Activated naive CD4-positive, alpha-beta T cell treated with anti-CD3 and anti-CD28 coated beads for 36 hours (primary cell): ENCODE data around the gene PCBD1. TPM values are rescaled to one million over a fixed set of nuclear protein-coding genes. Genes with fewer than 3 reads are reported as not detected.
A peak's percentile ranks its signal among the peaks of the same experiment; 100 is the strongest.

Experiments used
- CTCF ChIA-PET: fragments of 350-600 bp; sonication (Branson Sonifier 250); formaldehyde crosslinking; loops from one replicate; lab custom pipeline; 2021; ENCODE audit warnings: antibody characterized with exemption; lab: Charles Lee
- DNase-seq: peaks from one replicate; pipeline ENCODE4 v3.0.0-alpha.2; 2020
- H3K27ac Mint-ChIP-seq: one replicate; pipeline ENCODE4 v1.8.0; 2021; ENCODE audit warnings: mild to moderate bottlenecking, mixed read lengths
- H3K27me3 Mint-ChIP-seq: one replicate; pipeline ENCODE4 v1.8.0; 2021; ENCODE audit warnings: low read depth, mixed read lengths
- H3K36me3 Mint-ChIP-seq: one replicate; pipeline ENCODE4 v1.8.0; 2021; ENCODE audit warnings: low read depth, mixed read lengths
- H3K4me1 Mint-ChIP-seq: one replicate; pipeline ENCODE4 v1.8.0; 2021; ENCODE audit warnings: low read depth, mixed read lengths
- H3K4me3 Mint-ChIP-seq: one replicate; pipeline ENCODE4 v1.8.0; 2021; ENCODE audit warnings: mild to moderate bottlenecking, moderate library complexity, mixed read lengths
- H3K9me3 Mint-ChIP-seq: one replicate; pipeline ENCODE4 v1.8.0; 2021; ENCODE audit warnings: mixed read lengths
- intact Hi-C: fragments of 100-400 bp; cut with micrococcal nuclease; formaldehyde crosslinking; loops from one replicate; pipeline ENCODE4 v1.15.1; 2023
- total RNA-seq, 2 experiments: library from RNA; stranded (reverse); gene quantifications; one replicate each; pipeline ENCODE4 v1.2.3, GENCODE V29; 2021

The PCBD1 gene
- total RNA-seq, 2 experiments from 2014 or later: 33.0 to 37.2 TPM

GRCh38 chr10:70891627-70892026, 3.3 kb upstream of the PCBD1 start:
- no peaks in the 10 kb centered on the region for H3K36me3 Mint-ChIP-seq

GRCh38 chr10:70890917-70891431, 2.6 kb upstream of the PCBD1 start:
- no peak for DNase-seq
- CTCF ChIA-PET: interaction anchor here (0.6 to 2.3 kb wide), 3 partner anchors 12 to 74 kb away, joined by 3 to 8 read pairs (median 4); no protein-coding TSS in a partner anchor
- no peak overlapping the region for H3K27ac Mint-ChIP-seq
- H3K4me1 Mint-ChIP-seq: peaks cover 6% of the 10 kb centered on the region
- H3K4me3 Mint-ChIP-seq: no peak overlapping the region
- H3K36me3 Mint-ChIP-seq: no peaks in the 10 kb centered on the region
- H3K9me3 Mint-ChIP-seq: no peaks in the 10 kb centered on the region
- intact Hi-C loops: no loop called here
- peaks cover 2% of the 10 kb centered on the region for H3K27me3 Mint-ChIP-seq

More at GRCh38 chr10:70891627-70892026, 3.3 kb upstream of the PCBD1 start:
- peaks cover 6% of the 10 kb centered on the region for H3K4me1 Mint-ChIP-seq
- H3K27ac Mint-ChIP-seq: no peak overlapping the region
- H3K9me3 Mint-ChIP-seq: no peaks in the 10 kb centered on the region
- CTCF ChIA-PET: interaction anchor here (2.3 kb wide), 1 partner anchor 12 kb away, joined by 8 read pairs; no protein-coding TSS in a partner anchor
- intact Hi-C loops: no loop called here
- H3K27me3 Mint-ChIP-seq: peaks cover 2% of the 10 kb centered on the region
- no peak overlapping the region for H3K4me3 Mint-ChIP-seq
- no peak for DNase-seq

DNA sequence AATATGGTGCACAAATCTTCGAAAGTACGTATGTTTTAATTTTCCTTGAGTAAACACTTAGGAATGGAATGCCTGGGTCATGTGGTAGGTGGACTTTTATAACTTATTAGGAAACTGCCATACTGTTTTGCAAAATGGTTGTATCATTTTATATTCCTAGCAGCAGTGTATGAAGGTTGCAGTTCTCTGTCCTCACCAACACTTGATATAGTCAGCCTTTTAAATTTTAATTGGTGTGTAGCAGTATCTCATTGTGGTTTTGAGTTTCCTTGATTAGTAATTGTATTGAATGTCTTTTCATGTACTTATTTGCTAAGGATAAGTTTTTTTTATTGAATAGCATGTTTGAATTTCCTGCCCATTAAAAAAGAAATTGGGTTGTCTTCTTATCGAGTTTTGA, 926 bp upstream of the PCBD1 start:
- CTCF ChIA-PET: interaction anchor here (0.8 to 2.3 kb wide), 3 partner anchors 11 to 131 kb away, joined by 3 to 8 read pairs (median 3); no protein-coding TSS in a partner anchor
- Mint-ChIP-seq H3K36me3 (peaks cover 9% of the 10 kb centered on the region), H3K27ac (no peak overlapping the region), H3K4me3 (peak overlapping the region; percentile 78), H3K27me3 (peaks cover 2% of the 10 kb centered on the region), H3K4me1 (peaks cover 6% of the 10 kb centered on the region), H3K9me3 (no peaks in the 10 kb centered on the region)
- intact Hi-C loops: no loop called here
- DNase-seq: no peak

- H3K27ac Mint-ChIP-seq: no peak overlapping the region
- intact Hi-C loops: no loop called here
- peaks cover 2% of the 10 kb centered on the region for H3K27me3 Mint-ChIP-seq
- H3K9me3 Mint-ChIP-seq: no peaks in the 10 kb centered on the region
- peak overlapping the region; percentile 78 for H3K4me3 Mint-ChIP-seq
- DNase-seq: no peak
- peaks cover 14% of the 10 kb centered on the region for H3K36me3 Mint-ChIP-seq
- CTCF ChIA-PET: interaction anchor here (0.6 to 1.9 kb wide), 5 partner anchors 8 to 442 kb away, joined by 3 to 8 read pairs (median 5); no protein-coding TSS in a partner anchor
- peaks cover 6% of the 10 kb centered on the region for H3K4me1 Mint-ChIP-seq
Measured at GRCh38 chr10:70886921-70887665, 1.3 kb downstream of the PCBD1 start.

DNA sequence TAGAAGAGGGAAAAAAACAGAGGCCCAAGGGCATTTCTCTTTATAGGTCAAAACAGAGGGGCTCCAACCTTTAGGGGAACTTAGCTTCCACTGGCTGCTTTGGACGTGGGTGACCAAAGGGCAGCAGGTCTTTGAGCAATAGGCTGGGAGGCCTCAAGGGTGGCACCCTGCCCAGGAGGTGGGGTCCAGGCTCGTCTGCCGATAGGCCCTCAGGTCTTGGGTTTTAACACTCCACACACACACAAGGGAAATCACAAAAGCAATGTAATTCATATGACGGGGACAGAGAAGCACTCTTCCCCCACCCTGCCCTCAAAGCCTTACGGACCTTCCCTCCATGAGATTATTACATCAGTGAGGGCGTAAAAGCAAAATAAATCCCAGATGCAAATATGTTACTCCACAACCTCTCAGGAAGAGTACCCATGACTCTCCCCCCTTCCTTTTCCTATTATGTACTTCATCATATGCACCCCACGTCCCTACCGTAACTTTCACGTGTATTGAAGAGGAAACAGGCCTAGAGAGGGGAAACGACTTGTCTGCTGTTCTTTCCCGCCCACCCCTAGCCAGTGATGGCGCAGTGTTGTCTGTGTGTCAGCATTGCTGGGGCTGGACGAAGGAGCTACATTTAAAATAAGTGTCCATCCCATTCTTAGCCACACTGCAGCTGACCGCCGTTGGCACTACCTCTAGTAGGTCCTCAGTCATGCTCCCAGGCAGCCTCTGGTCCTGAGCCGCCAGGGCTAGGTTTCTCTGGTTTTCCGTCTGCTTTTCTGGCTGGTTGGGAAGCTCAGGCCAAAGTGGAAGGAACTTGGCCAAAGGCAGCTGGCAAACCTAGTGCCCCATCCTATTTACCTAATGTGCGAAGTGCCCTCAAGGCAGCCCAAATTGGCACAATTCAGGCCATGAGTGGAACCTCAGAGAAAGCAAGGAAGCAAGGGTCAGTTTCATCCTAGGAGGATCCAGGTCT, 2.1 kb downstream of the PCBD1 start:
- CTCF ChIA-PET: interaction anchor here (1.3 to 1.9 kb wide), 2 partner anchors 7 to 39 kb away, joined by 5 to 8 read pairs; no protein-coding TSS in a partner anchor
- H3K4me3 Mint-ChIP-seq: no peak overlapping the region
- DNase-seq: no peak
- no peak overlapping the region for H3K27ac Mint-ChIP-seq
- peaks cover 16% of the 10 kb centered on the region for H3K36me3 Mint-ChIP-seq
- H3K9me3 Mint-ChIP-seq: no peaks in the 10 kb centered on the region
- intact Hi-C loops: no loop called here
- H3K27me3 Mint-ChIP-seq: peaks cover under 1% of the 10 kb centered on the region
- peaks cover 6% of the 10 kb centered on the region for H3K4me1 Mint-ChIP-seq

- H3K27ac Mint-ChIP-seq: no peak overlapping the region
- peaks cover 6% of the 10 kb centered on the region for H3K4me1 Mint-ChIP-seq
- H3K4me3 Mint-ChIP-seq: no peak overlapping the region
- H3K9me3 Mint-ChIP-seq: no peaks in the 10 kb centered on the region
- CTCF ChIA-PET: no interaction called here
- H3K27me3 Mint-ChIP-seq: no peaks in the 10 kb centered on the region
- intact Hi-C loops: no loop called here
- DNase-seq: no peak
- peaks cover 16% of the 10 kb centered on the region for H3K36me3 Mint-ChIP-seq
Measured at GRCh38 chr10:70885481-70885880, 2.9 kb downstream of the PCBD1 start.

DNA sequence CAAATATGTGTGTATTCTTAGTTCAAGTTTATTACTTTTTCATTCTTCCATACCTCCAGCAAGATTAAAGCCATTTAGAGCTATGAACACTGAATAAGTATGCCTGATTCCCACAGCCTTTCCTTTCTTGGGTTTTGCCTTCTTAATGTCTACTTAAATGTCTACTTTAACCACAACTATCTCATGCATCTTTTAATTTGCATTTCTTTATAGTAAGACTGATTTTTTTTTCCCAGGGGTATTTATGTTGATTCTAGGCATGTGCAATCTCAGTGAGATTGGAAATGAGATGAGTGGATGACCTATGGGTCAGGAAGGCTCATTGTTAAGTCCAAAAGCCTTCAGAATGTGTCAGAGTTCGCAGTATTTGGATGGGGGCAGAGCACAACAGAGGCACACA, 3.6 kb downstream of the PCBD1 start:
- intact Hi-C loops: loop anchor here (5.0 kb wide), 1 partner anchor 122 kb away; no protein-coding TSS in a partner anchor
- CTCF ChIA-PET: no interaction called here
- Mint-ChIP-seq H3K27ac (no peak overlapping the region), H3K4me1 (peaks cover 6% of the 10 kb centered on the region), H3K36me3 (peaks cover 16% of the 10 kb centered on the region), H3K27me3 (no peaks in the 10 kb centered on the region), H3K9me3 (no peaks in the 10 kb centered on the region), H3K4me3 (no peak overlapping the region)
- DNase-seq: no peak

DNA sequence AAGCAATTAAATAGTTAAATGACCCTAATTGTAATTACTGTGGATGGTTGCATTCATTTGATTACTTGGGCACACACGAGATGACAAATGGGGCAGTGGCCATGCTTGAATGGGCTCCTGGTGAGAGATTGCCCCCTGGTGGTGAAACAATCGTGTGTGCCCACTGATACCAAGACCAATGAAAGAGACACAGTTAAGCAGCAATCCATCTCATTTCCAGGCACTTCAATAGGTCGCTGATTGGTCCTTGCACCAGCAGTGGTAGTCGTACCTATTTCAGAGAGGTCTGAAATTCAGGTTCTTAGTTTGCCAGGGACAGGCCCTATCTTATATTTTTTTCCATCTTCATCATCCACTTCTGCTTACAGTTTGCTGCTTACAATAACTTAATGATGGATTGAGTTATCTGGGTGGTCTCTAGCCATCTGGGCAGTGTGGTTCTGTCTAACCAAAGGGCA, 8.3 kb downstream of the PCBD1 start:
- DNase-seq: peak; percentile 91
- Mint-ChIP-seq H3K4me1 (no peaks in the 10 kb centered on the region), H3K27ac (no peak overlapping the region), H3K27me3 (no peaks in the 10 kb centered on the region), H3K4me3 (no peak overlapping the region), H3K9me3 (no peaks in the 10 kb centered on the region), H3K36me3 (peaks cover 19% of the 10 kb centered on the region)
- CTCF ChIA-PET: interaction anchor here (0.7 to 5.6 kb wide), 6 partner anchors 7 to 331 kb away, joined by 3 to 40 read pairs (median 6); partner anchors contain the start of gene SGPL1
- intact Hi-C loops: loop anchor here (1.0 to 5.0 kb wide), 5 partner anchors 65 to 419 kb away; partner anchors contain the start of gene SGPL1

DNA sequence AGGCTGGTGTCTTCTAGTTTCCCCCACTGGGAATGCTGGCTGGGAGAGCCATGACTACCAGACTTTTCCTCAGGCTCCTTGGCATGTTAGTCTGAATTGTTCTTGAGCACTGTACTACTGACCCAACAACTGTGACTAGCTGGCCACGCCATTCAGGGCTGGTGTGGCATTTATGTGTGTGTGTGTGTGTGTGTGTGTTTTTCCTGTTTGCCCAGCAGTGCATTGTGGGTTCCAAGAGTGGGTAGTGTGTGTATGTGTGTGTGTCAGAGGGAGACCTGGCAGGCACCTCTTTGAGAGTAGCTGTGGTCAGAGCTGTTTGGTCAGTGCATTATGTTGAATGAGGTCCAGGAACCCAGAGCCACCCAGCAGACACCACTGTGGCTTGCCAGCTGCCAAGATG, 9.2 kb downstream of the PCBD1 start:
- Mint-ChIP-seq H3K4me3 (no peak overlapping the region), H3K27me3 (no peaks in the 10 kb centered on the region), H3K9me3 (no peaks in the 10 kb centered on the region), H3K36me3 (peaks cover 12% of the 10 kb centered on the region), H3K4me1 (no peaks in the 10 kb centered on the region), H3K27ac (no peak overlapping the region)
- no peak for DNase-seq
- CTCF ChIA-PET: interaction anchor here (0.5 to 5.6 kb wide), 10 partner anchors 8 to 1004 kb away, joined by 3 to 40 read pairs (median 4); partner anchors contain the start of gene SGPL1
- intact Hi-C loops: no loop called here

DNA sequence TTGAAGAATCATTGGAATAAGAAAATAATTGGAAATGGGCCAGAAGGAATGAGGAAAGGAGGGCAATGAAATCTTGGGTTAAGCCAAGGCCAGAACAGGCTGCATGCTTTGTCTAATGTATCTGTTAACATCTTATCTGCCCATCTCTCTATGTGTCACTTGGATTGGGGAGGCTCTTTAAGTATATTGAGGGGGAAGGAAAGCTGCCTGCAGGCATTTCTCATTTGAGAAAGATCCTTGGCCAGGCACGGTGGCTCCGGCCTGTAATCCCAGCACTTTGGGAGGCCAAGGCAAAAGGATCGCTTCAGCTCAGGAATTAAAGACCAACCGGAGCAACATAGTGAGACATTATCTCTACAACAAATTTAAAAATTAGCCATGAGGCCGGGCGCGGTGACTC, 14.3 kb downstream of the PCBD1 start:
- CTCF ChIA-PET: interaction anchor here (0.8 kb wide), 1 partner anchor 60 kb away, joined by 3 read pairs; no protein-coding TSS in a partner anchor
- Mint-ChIP-seq H3K27ac (no peak overlapping the region), H3K4me1 (no peaks in the 10 kb centered on the region), H3K36me3 (peaks cover 7% of the 10 kb centered on the region), H3K4me3 (no peak overlapping the region), H3K9me3 (no peaks in the 10 kb centered on the region), H3K27me3 (no peaks in the 10 kb centered on the region)
- intact Hi-C loops: no loop called here
- DNase-seq: no peak

GRCh38 chr10:70872291-70872690, 16.1 kb downstream of the PCBD1 start:
- Mint-ChIP-seq H3K27ac (no peak overlapping the region), H3K9me3 (no peaks in the 10 kb centered on the region), H3K27me3 (no peaks in the 10 kb centered on the region), H3K4me3 (no peak overlapping the region), H3K36me3 (peaks cover 8% of the 10 kb centered on the region), H3K4me1 (no peaks in the 10 kb centered on the region)
- intact Hi-C loops: no loop called here
- CTCF ChIA-PET: interaction anchor here (1.2 kb wide), 1 partner anchor 8 kb away, joined by 3 read pairs; no protein-coding TSS in a partner anchor
- no peak for DNase-seq
